GM23338 (cell line): ENCODE results near the gene SLC7A4. TPM values are rescaled to one million over a fixed set of nuclear protein-coding genes. Genes with fewer than 3 reads are reported as not detected.

ENCODE experiments used
- ATAC-seq: fragments of 200-7000 bp; cut with Tn5 transposase; 3 replicates; pipeline ENCODE4 v1.9.1; 2020
- DNase-seq: peaks from one replicate; pipeline ENCODE4 v3.0.0-alpha.2; 2015; ENCODE audit warnings: low spot score
- H2AFZ ChIP-seq: fragments of 200-600 bp; sonication (generic); 2 replicates; pipeline ENCODE4 v1.8.0; 2016; ENCODE audit warnings: antibody characterized with exemption, mild to moderate bottlenecking, moderate library complexity
- H3F3A ChIP-seq: fragments of 200-600 bp; sonication (generic); replicated peaks from 2 replicates; pipeline ENCODE4 v1.8.0; 2017; ENCODE audit warnings: antibody characterized with exemption, mixed run types, low read depth
- H3K27ac ChIP-seq: fragments of 200-600 bp; sonication (generic); 2 replicates; pipeline ENCODE4 v1.6.1; 2016; ENCODE audit warnings: low read depth
- H3K27me3 ChIP-seq: fragments of 200-600 bp; sonication (generic); 2 replicates; pipeline ENCODE4 v1.8.0; 2016; ENCODE audit warnings: mild to moderate bottlenecking, mixed run types, moderate library complexity; ENCODE audit not compliant: insufficient read depth
- H3K36me3 ChIP-seq: fragments of 200-600 bp; sonication (generic); 2 replicates; pipeline ENCODE4 v1.8.0; 2016; ENCODE audit warnings: mild to moderate bottlenecking; ENCODE audit not compliant: insufficient read depth
- H3K4me1 ChIP-seq: fragments of 200-600 bp; sonication (generic); 2 replicates; pipeline ENCODE4 v1.8.0; 2016; ENCODE audit warnings: mild to moderate bottlenecking, moderate library complexity; ENCODE audit not compliant: insufficient read depth
- H3K4me2 ChIP-seq: fragments of 200-600 bp; sonication (generic); 2 replicates; pipeline ENCODE4 v1.7.1; 2017; ENCODE audit warnings: mixed run types
- H3K4me3 ChIP-seq: fragments of 200-600 bp; sonication (generic); 2 replicates; pipeline ENCODE4 v1.6.1; 2016; ENCODE audit warnings: mixed run types
- H3K79me2 ChIP-seq: fragments of 200-600 bp; sonication (generic); replicated peaks from 2 replicates; pipeline ENCODE4 v1.8.0; 2017; ENCODE audit warnings: mild to moderate bottlenecking; ENCODE audit not compliant: insufficient read depth
- H3K9me2 ChIP-seq: fragments of 200-600 bp; sonication (generic); 2 replicates; pipeline ENCODE4 v1.8.0; 2017; ENCODE audit not compliant: insufficient read depth
- H4K20me1 ChIP-seq: fragments of 200-600 bp; sonication (generic); replicated peaks from 2 replicates; pipeline ENCODE4 v1.8.0; 2017; ENCODE audit warnings: mild to moderate bottlenecking; ENCODE audit not compliant: insufficient read depth
- H3K27ac Mint-ChIP-seq: 2 replicates; pipeline ENCODE4 v1.8.0; 2020; ENCODE audit warnings: inconsistent platforms, mild to moderate bottlenecking, moderate library complexity, mixed read lengths
- H3K27me3 Mint-ChIP-seq: 3 replicates; pipeline ENCODE4 v1.8.0; 2022; ENCODE audit warnings: low read depth, mild to moderate bottlenecking, moderate library complexity, mixed read lengths, inconsistent platforms; ENCODE audit not compliant: insufficient read depth, poor library complexity
- H3K36me3 Mint-ChIP-seq: 3 replicates; pipeline ENCODE4 v1.8.0; 2021; ENCODE audit warnings: low read depth, mild to moderate bottlenecking, inconsistent platforms, moderate library complexity, mixed read lengths
- H3K4me1 Mint-ChIP-seq: 3 replicates; pipeline ENCODE4 v1.8.0; 2020; ENCODE audit warnings: mild to moderate bottlenecking, inconsistent platforms, mixed read lengths
- H3K4me3 Mint-ChIP-seq: 3 replicates; pipeline ENCODE4 v1.8.0; 2021; ENCODE audit warnings: moderate library complexity, mild to moderate bottlenecking, inconsistent platforms, mixed read lengths
- H3K9me3 Mint-ChIP-seq: 3 replicates; pipeline ENCODE4 v1.8.0; 2020; ENCODE audit warnings: moderate library complexity, mild to moderate bottlenecking, inconsistent platforms, mixed read lengths
- CREB1 ChIP-seq: fragments of 250-450 bp; sonication (Bioruptor Pico); IDR thresholded peaks from 2 replicates; pipeline ENCODE4 v1.5.0; 2020; ENCODE audit warnings: low read depth, mild to moderate bottlenecking, moderate library complexity
- EZH2phosphoT487 ChIP-seq: fragments of 200-600 bp; sonication (generic); IDR thresholded peaks from one replicate; pipeline ENCODE4 v1.8.1; 2018; ENCODE audit warnings: antibody characterized with exemption; ENCODE audit not compliant: unreplicated experiment
- JUNB ChIP-seq: IDR thresholded peaks from one replicate; pipeline ENCODE4 v1.6.1; 2016; ENCODE audit warnings: antibody characterized with exemption; ENCODE audit not compliant: unreplicated experiment
- POLR2AphosphoS5 ChIP-seq: IDR thresholded peaks from 2 replicates; pipeline ENCODE4 v1.6.1; 2016; ENCODE audit warnings: antibody characterized with exemption, low read depth
- STAT1 ChIP-seq: IDR thresholded peaks from one replicate; pipeline ENCODE4 v1.6.1; 2016; ENCODE audit warnings: antibody characterized with exemption; ENCODE audit not compliant: unreplicated experiment
- ZNF462 ChIP-seq: fragments of 250-450 bp; sonication (Bioruptor Pico); IDR thresholded peaks from 2 replicates; pipeline ENCODE4 v1.5.0; 2020; ENCODE audit warnings: mild to moderate bottlenecking, moderate library complexity
- polyA plus RNA-seq: library from polyadenylated mRNA; unstranded; fragments of >200 nt; fragmentation: Nextera tagmentation; extraction: Ambion mirVana; gene quantifications from 2 replicates; pipeline ENCODE4 v1.2.1, GENCODE V29; 2016
- total RNA-seq: library from RNA; depleted of rRNA; stranded (reverse); fragments of >200 nt; shearing (Covaris generic); gene quantifications from 2 replicates; pipeline ENCODE4 v1.2.3, GENCODE V29; 2014

The SLC7A4 gene
- total and polyA plus RNA-seq, 2 experiments from 2014 or later: 0.07 to 0.44 TPM

GRCh38 chr22:21018314-21018713 lies 14.0 kb downstream of the SLC7A4 start:
- no peaks in the 10 kb centered on the region for H3K9me2 ChIP-seq
- no peak overlapping the region for H3K27ac ChIP-seq
- no peak for TF ChIP-seq ZNF462 (CRISPR knock-in tag)
- no peak for TF ChIP-seq EZH2phosphoT487
- no peak for TF ChIP-seq POLR2AphosphoS5
- TF ChIP-seq CREB1 (CRISPR knock-in tag): no peak
- no peak for TF ChIP-seq STAT1
- no peak for TF ChIP-seq JUNB
- H3K9me3 Mint-ChIP-seq: peaks cover 2% of the 10 kb centered on the region; the same call in 2 of the 3 replicates
- no peaks in the 10 kb centered on the region for H4K20me1 ChIP-seq
- ATAC-seq: no peak
- H3K4me1 Mint-ChIP-seq: peaks cover 16% of the 10 kb centered on the region; the same call in 2 of the 3 replicates
- H2AFZ ChIP-seq: no peak overlapping the region
- H3K4me2 ChIP-seq: no peak overlapping the region
- H3K27ac Mint-ChIP-seq: no peak overlapping the region
- no peaks in the 10 kb centered on the region for H3K36me3 Mint-ChIP-seq
- H3K4me3 ChIP-seq: no peak overlapping the region
- no peaks in the 10 kb centered on the region for H3K36me3 ChIP-seq
- DNase-seq: no peak
- H3K27me3 Mint-ChIP-seq: peaks cover 23% of the 10 kb centered on the region
- no peaks in the 10 kb centered on the region for H3F3A ChIP-seq
- H3K4me1 ChIP-seq: peaks cover 10% of the 10 kb centered on the region
- no peaks in the 10 kb centered on the region for H3K79me2 ChIP-seq
- H3K27me3 ChIP-seq: no peaks in the 10 kb centered on the region
- no peak overlapping the region for H3K4me3 Mint-ChIP-seq
